Thyroid gland (tissue), 4 donors: ENCODE data around the gene NUDT16. TPM values are rescaled to one million over a fixed set of nuclear protein-coding genes. Genes with fewer than 3 reads are reported as not detected.

Experiments used
- DNase-seq, 2 donors: peaks; one replicate each; pipeline ENCODE4 v3.0.0-alpha.2; 2019
- H3K27ac ChIP-seq, 3 donors: fragments of 200-600 bp; sonication (generic); 1 replicate in 2 of 3; 2 replicates in 1 of 3; pipeline ENCODE4 v1.5.1; 2016 to 2019; ENCODE audit warnings: mild to moderate bottlenecking in 1 of 3, moderate library complexity in 1 of 3
- H3K27me3 ChIP-seq: fragments of 200-600 bp; sonication (generic); one replicate; pipeline ENCODE4 v1.5.1; 2019
- H3K36me3 ChIP-seq, 2 donors: fragments of 200-600 bp; sonication (generic); one replicate each; pipeline ENCODE4 v1.5.1; 2016 to 2019
- H3K4me1 ChIP-seq, 2 donors: fragments of 200-600 bp; sonication (generic); one replicate each; pipeline ENCODE4 v1.5.1; 2017 to 2019
- H3K4me3 ChIP-seq, 3 donors: fragments of 200-600 bp; sonication (generic); replicated peaks in 1 of 3; 1 replicate in 2 of 3; 2 replicates in 1 of 3; pipeline ENCODE4 v1.5.1; 2016; ENCODE audit warnings: mild to moderate bottlenecking in 1 of 3
- H3K9me3 ChIP-seq: fragments of 200-600 bp; sonication (generic); one replicate; pipeline ENCODE4 v1.5.1; 2017
- CTCF ChIP-seq, 6 experiments: fragments of 200-600 bp in 3 of 6; fragments of 450-650 bp in 3 of 6; sonication (generic) in 3 of 6; IDR thresholded peaks; one replicate each; pipeline ENCODE4 v1.5.1; 2016 to 2019; ENCODE audit warnings: antibody characterized with exemption in 6 of 6, mild to moderate bottlenecking in 2 of 6, inconsistent platforms in 1 of 6, moderate library complexity in 1 of 6
- POLR2A ChIP-seq, 2 donors: fragments of 450-650 bp; IDR thresholded peaks; one replicate each; pipeline ENCODE4 v1.6.1; 2017; ENCODE audit warnings: antibody characterized with exemption in 2 of 2, mild to moderate bottlenecking in 2 of 2, moderate library complexity in 1 of 2
- WGBS, 2 donors: methylation state at CpG; one replicate each; pipeline ENCODE4 v1.1.5; 2017; 5-methylcytosine and 5-hydroxymethylcytosine counted together
- intact Hi-C: fragments of 100-400 bp; cut with DNase I; formaldehyde crosslinking; loops from one replicate; pipeline ENCODE4 v1.15.1; 2023
- total RNA-seq, 4 donors: library from RNA; depleted of rRNA; stranded (reverse); fragments of >200 nt; gene quantifications; one replicate each; pipeline ENCODE4 v1.2.3, GENCODE V29; 2016

The NUDT16 gene
- total RNA-seq, 4 donors from 2014 or later = 30.7 to 37.5 (median 34.4) TPM

- H3K27me3 ChIP-seq = no peaks in the 10 kb centered on the region
- peak; percentile 86 to 87 for DNase-seq
- no peaks in the 10 kb centered on the region for H3K36me3 ChIP-seq
- peak overlapping the region; percentile 90 to 94 (median 91) for H3K27ac ChIP-seq
- H3K9me3 ChIP-seq = no peaks in the 10 kb centered on the region
- intact Hi-C loops = no loop called here
- peaks cover 43 to 64% of the 10 kb centered on the region in 2 donors for H3K4me1 ChIP-seq
- no peak overlapping the region for H3K4me3 ChIP-seq
- TF ChIP-seq POLR2A (IDR thresholded peaks at IDR 0.05) = no peak
- TF ChIP-seq CTCF (IDR thresholded peaks at IDR 0.05) = no peak
- WGBS, 2 donors = 29 to 53% methylated on average over 5 of the region's 5 CpGs
Observed at GRCh38 chr3:131349454-131349853, 32.1 kb upstream of the NUDT16 start.

- Histone ChIP-seq H3K4me3 (no peak overlapping the region), H3K9me3 (no peaks in the 10 kb centered on the region), H3K4me1 (peaks cover 43 to 64% of the 10 kb centered on the region in 2 donors), H3K27ac (peak overlapping the region; percentile 90 to 94 (median 91)), H3K36me3 (no peaks in the 10 kb centered on the region), H3K27me3 (no peaks in the 10 kb centered on the region)
- TF ChIP-seq CTCF (IDR thresholded peaks at IDR 0.05) (no peak), POLR2A (IDR thresholded peaks at IDR 0.05) (no peak)
- peak; percentile 96 to 97 for DNase-seq
- intact Hi-C loops = no loop called here
- WGBS, 2 donors = 10 to 15% methylated on average over 3 to 4 of the region's 4 CpGs
Observed at GRCh38 chr3:131349946-131350347, 31.6 kb upstream of the NUDT16 start.

- Histone ChIP-seq H3K27me3 (no peaks in the 10 kb centered on the region), H3K4me1 (peaks cover 43 to 64% of the 10 kb centered on the region in 2 donors), H3K36me3 (no peaks in the 10 kb centered on the region), H3K27ac (peak overlapping the region; percentile 90 to 94 (median 91)), H3K4me3 (no peak overlapping the region), H3K9me3 (no peaks in the 10 kb centered on the region)
- no peak for TF ChIP-seq POLR2A (IDR thresholded peaks at IDR 0.05)
- TF ChIP-seq CTCF (IDR thresholded peaks at IDR 0.05) = no peak
- intact Hi-C loops = no loop called here
- WGBS, 2 donors = 82 to 90% methylated on average over 1 of the region's 1 CpG
- DNase-seq = no peak
Observed at GRCh38 chr3:131350506-131350905, 31.1 kb upstream of the NUDT16 start.

- TF ChIP-seq CTCF (IDR thresholded peaks at IDR 0.05) = no peak
- no peak for TF ChIP-seq POLR2A (IDR thresholded peaks at IDR 0.05)
- Histone ChIP-seq H3K36me3 (no peaks in the 10 kb centered on the region), H3K4me3 (no peak overlapping the region), H3K9me3 (no peaks in the 10 kb centered on the region), H3K27ac (peak overlapping the region; percentile 34 to 94 (median 91)), H3K27me3 (no peaks in the 10 kb centered on the region), H3K4me1 (peaks cover 35 to 56% of the 10 kb centered on the region in 2 donors)
- DNase-seq = no peak
- intact Hi-C loops = no loop called here
- WGBS, 2 donors = 57 to 66% methylated on average over 2 of the region's 2 CpGs
Observed at GRCh38 chr3:131353016-131353877, 28.3 kb upstream of the NUDT16 start.

GRCh38 chr3:131353986-131354385 lies 27.6 kb upstream of the NUDT16 start:
- TF ChIP-seq POLR2A (IDR thresholded peaks at IDR 0.05) (no peak), CTCF (IDR thresholded peaks at IDR 0.05) (no peak)
- WGBS, 2 donors = 58 to 61% methylated on average over 2 of the region's 2 CpGs

More at GRCh38 chr3:131353986-131354385, 27.6 kb upstream of the NUDT16 start:
- Histone ChIP-seq H3K4me1 (peaks cover 29 to 49% of the 10 kb centered on the region in 2 donors), H3K27ac (peak overlapping the region in 2 of 3 donors; percentile 34 to 94), H3K36me3 (no peaks in the 10 kb centered on the region), H3K9me3 (no peaks in the 10 kb centered on the region), H3K27me3 (no peaks in the 10 kb centered on the region), H3K4me3 (no peak overlapping the region)
- intact Hi-C loops = no loop called here
- no peak for DNase-seq
